ENCODE measurements around the gene RILP.

- TF ChIP-seq CTCF (optimal IDR thresholded peaks at IDR 0.05 in 1 of 3, IDR thresholded peaks at IDR 0.05 in 1 of 3, conservative IDR thresholded peaks at IDR 0.05 in 1 of 3; ENCODE audit: extremely low read depth in 1 of 3, insufficient read depth in 2 of 3, low read length in 3 of 3) (no peak), EZH2 (IDR thresholded peaks at IDR 0.05; ENCODE audit: low read length) (no peak)
These were observed 24.1 kb downstream of the RILP start for GRCh38 chr17:1625581-1625980.

Data from keratinocyte (primary cell).